ENCODE measurements around the gene IGSF11.

DNA sequence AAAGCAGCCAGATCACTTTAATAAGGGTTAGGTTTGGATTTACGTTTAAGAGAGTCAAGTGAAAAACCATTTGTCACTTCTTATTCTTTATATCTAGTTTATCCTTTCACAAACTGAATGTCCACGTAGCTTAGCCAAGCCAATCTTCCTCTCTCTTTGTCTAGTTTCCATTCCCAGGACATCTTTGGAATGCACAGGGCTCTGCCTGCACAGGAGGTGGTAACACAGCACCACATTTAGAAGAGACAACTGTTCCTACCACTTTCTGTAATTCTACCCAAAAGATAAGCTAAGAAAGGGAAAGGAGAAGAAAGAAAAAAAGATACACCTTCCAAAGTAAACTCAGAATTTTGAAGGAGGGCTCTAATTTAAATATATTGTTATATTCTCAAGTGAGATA, 67.9 kb downstream of the IGSF11 start:
- TF ChIP-seq SPI1 (IDR thresholded peaks at IDR 0.05; ENCODE audit: low read depth, low read length) (no peak), POLR2AphosphoS5 (IDR thresholded peaks at IDR 0.05; ENCODE audit: low read depth, low read length) (no peak)
